Liver (tissue), 3 donors: ENCODE results near the gene DCDC1.

Source experiments
- CTCF ChIP-seq: fragments of 150-350 bp; IDR thresholded peaks from 2 replicates; pipeline ENCODE4 v1.5.1; 2017; ENCODE audit warnings: improper control_type of control experiment, low read depth, low read length; ENCODE audit not compliant: missing input control
- SP1 ChIP-seq: IDR thresholded peaks from 2 replicates; pipeline ENCODE4 v1.6.1; 2018; ENCODE audit warnings: antibody characterized with exemption, mild to moderate bottlenecking
- ZBTB33 ChIP-seq: IDR thresholded peaks from 2 replicates; pipeline ENCODE4 v1.6.1; 2016; ENCODE audit warnings: antibody characterized with exemption
- TF ChIP-seq, protein P1 (sequence below): IDR thresholded peaks from 2 replicates; pipeline ENCODE4 v1.6.1; 2016; ENCODE audit warnings: antibody characterized with exemption, mild to moderate bottlenecking
- donor health status: healthy.
- donor health status: healthy.

DNA sequence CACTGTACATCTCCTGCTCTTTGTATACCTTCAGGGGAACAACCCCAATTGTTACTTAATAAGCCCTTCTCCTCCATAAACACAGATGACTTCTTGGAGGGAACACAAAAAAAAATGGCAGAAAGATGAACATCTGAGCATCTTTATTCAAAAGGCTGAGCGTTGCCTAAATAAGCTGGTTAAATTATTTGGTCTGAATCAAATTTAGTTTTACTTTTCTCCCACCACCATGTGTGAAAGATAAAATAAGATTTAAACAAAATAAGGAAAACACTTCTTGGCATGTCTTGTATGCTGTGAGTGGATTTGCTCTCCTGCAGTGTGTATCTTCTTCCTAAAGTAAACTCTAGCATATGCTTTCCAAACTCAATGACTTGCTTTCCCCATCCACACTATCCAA lies 137.9 kb downstream of the DCDC1 start:
- TF ChIP-seq CTCF (no peak), ZBTB33 (no peak), SP1 (no peak)
- TF ChIP-seq, protein P1, sequence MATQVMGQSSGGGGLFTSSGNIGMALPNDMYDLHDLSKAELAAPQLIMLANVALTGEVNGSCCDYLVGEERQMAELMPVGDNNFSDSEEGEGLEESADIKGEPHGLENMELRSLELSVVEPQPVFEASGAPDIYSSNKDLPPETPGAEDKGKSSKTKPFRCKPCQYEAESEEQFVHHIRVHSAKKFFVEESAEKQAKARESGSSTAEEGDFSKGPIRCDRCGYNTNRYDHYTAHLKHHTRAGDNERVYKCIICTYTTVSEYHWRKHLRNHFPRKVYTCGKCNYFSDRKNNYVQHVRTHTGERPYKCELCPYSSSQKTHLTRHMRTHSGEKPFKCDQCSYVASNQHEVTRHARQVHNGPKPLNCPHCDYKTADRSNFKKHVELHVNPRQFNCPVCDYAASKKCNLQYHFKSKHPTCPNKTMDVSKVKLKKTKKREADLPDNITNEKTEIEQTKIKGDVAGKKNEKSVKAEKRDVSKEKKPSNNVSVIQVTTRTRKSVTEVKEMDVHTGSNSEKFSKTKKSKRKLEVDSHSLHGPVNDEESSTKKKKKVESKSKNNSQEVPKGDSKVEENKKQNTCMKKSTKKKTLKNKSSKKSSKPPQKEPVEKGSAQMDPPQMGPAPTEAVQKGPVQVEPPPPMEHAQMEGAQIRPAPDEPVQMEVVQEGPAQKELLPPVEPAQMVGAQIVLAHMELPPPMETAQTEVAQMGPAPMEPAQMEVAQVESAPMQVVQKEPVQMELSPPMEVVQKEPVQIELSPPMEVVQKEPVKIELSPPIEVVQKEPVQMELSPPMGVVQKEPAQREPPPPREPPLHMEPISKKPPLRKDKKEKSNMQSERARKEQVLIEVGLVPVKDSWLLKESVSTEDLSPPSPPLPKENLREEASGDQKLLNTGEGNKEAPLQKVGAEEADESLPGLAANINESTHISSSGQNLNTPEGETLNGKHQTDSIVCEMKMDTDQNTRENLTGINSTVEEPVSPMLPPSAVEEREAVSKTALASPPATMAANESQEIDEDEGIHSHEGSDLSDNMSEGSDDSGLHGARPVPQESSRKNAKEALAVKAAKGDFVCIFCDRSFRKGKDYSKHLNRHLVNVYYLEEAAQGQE, result no peak
